Peyer's patch (tissue), 4 donors: ENCODE data around the gene ITIH5.

ENCODE experiments used
- CTCF ChIP-seq, 6 experiments: fragments of 450-650 bp in 4 of 6; fragments of 200-600 bp in 2 of 6; sonication (generic) in 1 of 6; IDR thresholded peaks; one replicate each; pipeline ENCODE4 v1.5.1; 2017 to 2019; ENCODE audit warnings: antibody characterized with exemption in 6 of 6, mild to moderate bottlenecking in 3 of 6, moderate library complexity in 1 of 6
- POLR2A ChIP-seq, 2 donors: fragments of 450-650 bp; IDR thresholded peaks; one replicate each; pipeline ENCODE4 v1.5.1; 2017; ENCODE audit warnings: antibody characterized with exemption in 2 of 2, mild to moderate bottlenecking in 2 of 2, moderate library complexity in 2 of 2

GRCh38 chr10:7608001-7608400, 58.8 kb downstream of the ITIH5 start:
- TF ChIP-seq POLR2A (IDR thresholded peaks at IDR 0.05) (no peak), CTCF (IDR thresholded peaks at IDR 0.05) (no peak)
